ENCODE measurements around the gene FAM181A. TPM values are rescaled to one million over a fixed set of nuclear protein-coding genes. Genes with fewer than 3 reads are reported as not detected.

Gene FAM181A
- total and polyA plus RNA-seq, 8 donors = not detected

DNA sequence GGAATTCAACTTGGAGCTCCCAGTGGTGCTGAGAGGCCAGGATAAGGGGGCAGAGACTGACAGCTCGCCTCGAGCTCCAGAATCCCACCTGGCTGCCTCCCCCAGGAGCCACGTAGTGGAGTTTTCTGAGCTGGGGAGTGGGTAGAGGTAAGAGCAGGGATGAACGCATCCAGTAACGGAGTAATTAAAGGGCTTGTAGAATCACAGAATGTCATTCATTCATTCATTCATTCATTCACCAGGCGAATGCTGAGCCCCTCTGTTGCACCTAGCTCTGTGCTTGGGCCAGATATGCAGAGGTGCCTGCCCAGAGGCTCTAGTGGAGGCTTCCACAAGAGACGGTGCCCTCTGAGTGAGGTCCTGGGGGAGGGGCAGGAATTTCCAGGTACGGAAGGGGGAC lies 8.1 kb downstream of the FAM181A start:
- 73 to 84% (median 79%) methylated on average over 8 of the region's 8 CpGs for WGBS, 5 donors
- no peak for DNase-seq
- intact Hi-C loops (cut with DNase I; ENCODE audit: low total_unique reads) = loop anchor here (5.0 kb wide), 1 partner anchor 67 kb away; no protein-coding TSS in a partner anchor
- no peak overlapping the region for H3K4me3 ChIP-seq
- TF ChIP-seq, protein P1, sequence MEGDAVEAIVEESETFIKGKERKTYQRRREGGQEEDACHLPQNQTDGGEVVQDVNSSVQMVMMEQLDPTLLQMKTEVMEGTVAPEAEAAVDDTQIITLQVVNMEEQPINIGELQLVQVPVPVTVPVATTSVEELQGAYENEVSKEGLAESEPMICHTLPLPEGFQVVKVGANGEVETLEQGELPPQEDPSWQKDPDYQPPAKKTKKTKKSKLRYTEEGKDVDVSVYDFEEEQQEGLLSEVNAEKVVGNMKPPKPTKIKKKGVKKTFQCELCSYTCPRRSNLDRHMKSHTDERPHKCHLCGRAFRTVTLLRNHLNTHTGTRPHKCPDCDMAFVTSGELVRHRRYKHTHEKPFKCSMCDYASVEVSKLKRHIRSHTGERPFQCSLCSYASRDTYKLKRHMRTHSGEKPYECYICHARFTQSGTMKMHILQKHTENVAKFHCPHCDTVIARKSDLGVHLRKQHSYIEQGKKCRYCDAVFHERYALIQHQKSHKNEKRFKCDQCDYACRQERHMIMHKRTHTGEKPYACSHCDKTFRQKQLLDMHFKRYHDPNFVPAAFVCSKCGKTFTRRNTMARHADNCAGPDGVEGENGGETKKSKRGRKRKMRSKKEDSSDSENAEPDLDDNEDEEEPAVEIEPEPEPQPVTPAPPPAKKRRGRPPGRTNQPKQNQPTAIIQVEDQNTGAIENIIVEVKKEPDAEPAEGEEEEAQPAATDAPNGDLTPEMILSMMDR (IDR thresholded peaks at IDR 0.05) = no peak
- TF ChIP-seq POLR2AphosphoS5 (IDR thresholded peaks at IDR 0.05) (no peak), EP300 (IDR thresholded peaks at IDR 0.05) (no peak), POLR2A (IDR thresholded peaks at IDR 0.05) (no peak)
- H3K27me3 ChIP-seq = peaks cover 0 to 38% (median 12%) of the 10 kb centered on the region in 3 donors
- no peak overlapping the region for H3K27ac ChIP-seq
- no peaks in the 10 kb centered on the region for H3K9me3 ChIP-seq
- peaks cover 7 to 28% (median 19%) of the 10 kb centered on the region in 4 donors for H3K4me1 ChIP-seq
- peaks cover 4 to 56% (median 30%) of the 10 kb centered on the region in 4 donors for H3K36me3 ChIP-seq

DNA sequence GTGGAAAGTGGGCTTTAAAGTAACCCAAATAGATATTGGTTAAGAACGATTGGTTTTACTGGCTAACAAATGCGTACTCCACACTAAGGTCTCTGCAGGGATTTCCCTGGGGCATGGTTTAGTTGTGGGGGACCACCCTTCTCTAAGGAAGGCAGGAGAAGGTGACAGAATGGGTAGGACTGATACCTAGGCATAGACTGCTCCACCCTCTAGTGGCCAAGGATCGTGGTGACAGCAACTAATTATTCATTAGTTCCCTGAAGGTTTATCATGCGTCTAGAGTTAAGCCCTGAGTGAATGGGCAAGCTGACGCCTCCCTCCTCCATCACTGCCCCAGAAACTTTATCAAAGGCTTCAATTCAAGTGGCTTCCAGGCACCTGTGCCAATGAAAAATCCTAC lies 9.1 kb downstream of the FAM181A start:
- H3K27me3 ChIP-seq = peaks cover 0 to 38% (median 12%) of the 10 kb centered on the region in 3 donors
- 31 to 38% (median 36%) methylated on average over 5 of the region's 5 CpGs for WGBS, 5 donors
- peak overlapping the region in 2 of 5 donors; percentile 21 to 26 for H3K27ac ChIP-seq
- TF ChIP-seq, protein P1 (IDR thresholded peaks at IDR 0.05) = peak in 5 of 7 experiments; percentile 17 to 52 (median 42)
- no peak for TF ChIP-seq EP300 (IDR thresholded peaks at IDR 0.05)
- peaks cover 7 to 34% (median 24%) of the 10 kb centered on the region in 4 donors for H3K4me1 ChIP-seq
- H3K4me3 ChIP-seq = no peak overlapping the region
- intact Hi-C loops (cut with DNase I; ENCODE audit: low total_unique reads) = loop anchor here (5.0 kb wide), 1 partner anchor 66 kb away; no protein-coding TSS in a partner anchor
- H3K36me3 ChIP-seq = peaks cover 4 to 56% (median 30%) of the 10 kb centered on the region in 4 donors
- H3K9me3 ChIP-seq = no peaks in the 10 kb centered on the region
- DNase-seq = peak in 1 of 2 donors; percentile 61

DNA sequence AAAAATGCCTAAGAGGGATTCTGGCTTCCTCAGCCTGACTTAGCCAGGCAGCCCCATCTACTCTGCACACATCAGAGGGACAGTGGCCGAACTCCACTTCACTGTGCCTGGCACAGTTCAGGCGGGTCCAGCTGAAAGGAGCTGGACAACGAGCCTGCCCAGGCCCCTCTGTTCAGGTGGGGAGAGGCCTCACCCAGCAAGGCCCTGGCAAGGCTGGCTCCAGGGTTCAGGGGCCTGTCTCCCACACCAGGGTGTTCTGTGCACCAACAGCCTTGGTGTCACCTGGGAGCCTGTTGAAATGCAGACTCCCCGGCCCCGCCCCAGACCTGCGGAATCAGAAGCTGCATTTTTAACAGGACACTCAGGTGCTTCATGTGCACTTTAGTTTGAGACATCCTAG lies 9.8 kb downstream of the FAM181A start:
- Histone ChIP-seq H3K9me3 (no peaks in the 10 kb centered on the region), H3K27me3 (peaks cover 0 to 38% (median 12%) of the 10 kb centered on the region in 3 donors), H3K36me3 (peaks cover 4 to 57% (median 30%) of the 10 kb centered on the region in 4 donors), H3K4me3 (no peak overlapping the region), H3K27ac (peak overlapping the region in 1 of 5 donors; percentile 21), H3K4me1 (peaks cover 7 to 41% (median 27%) of the 10 kb centered on the region in 4 donors)
- DNase-seq = no peak
- TF ChIP-seq, protein P1 (IDR thresholded peaks at IDR 0.05) = no peak
- TF ChIP-seq POLR2A (IDR thresholded peaks at IDR 0.05) (no peak), POLR2AphosphoS5 (IDR thresholded peaks at IDR 0.05) (no peak), EP300 (IDR thresholded peaks at IDR 0.05) (no peak)
- intact Hi-C loops (cut with DNase I; ENCODE audit: low total_unique reads) = loop anchor here (5.0 kb wide), 1 partner anchor 65 kb away; no protein-coding TSS in a partner anchor
- WGBS, 5 donors = 89 to 97% (median 92%) methylated on average over 3 to 6 of the region's 6 CpGs

DNA sequence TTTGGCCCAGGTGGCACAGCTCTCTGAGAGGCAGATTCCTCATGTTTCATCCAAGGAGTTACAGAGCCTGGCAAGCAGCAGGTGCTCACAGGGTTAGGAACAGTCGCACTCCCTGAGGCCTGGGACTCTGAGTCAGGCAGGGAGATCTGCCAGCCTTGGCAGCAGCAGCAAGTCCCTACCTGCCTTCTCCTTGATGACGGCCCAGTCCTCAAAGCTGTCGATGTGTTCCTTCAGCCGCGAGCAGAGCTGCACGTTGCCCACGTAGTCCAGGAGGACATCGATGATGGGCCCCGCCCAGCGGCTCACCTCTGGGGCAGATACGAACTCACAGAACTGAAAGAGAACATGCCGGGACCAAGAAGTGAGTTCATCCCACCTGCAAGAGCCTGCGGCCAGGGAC lies 10.4 kb downstream of the FAM181A start:
- intact Hi-C loops (cut with DNase I; ENCODE audit: low total_unique reads) = loop anchor here (5.0 kb wide), 1 partner anchor 65 kb away; no protein-coding TSS in a partner anchor
- H3K4me3 ChIP-seq = no peak overlapping the region
- peaks cover 7 to 45% (median 27%) of the 10 kb centered on the region in 4 donors for H3K4me1 ChIP-seq
- H3K27me3 ChIP-seq = peaks cover 0 to 38% (median 12%) of the 10 kb centered on the region in 3 donors
- H3K36me3 ChIP-seq = peaks cover 4 to 63% (median 29%) of the 10 kb centered on the region in 4 donors
- DNase-seq = peak in 1 of 2 donors; percentile 38
- peak overlapping the region in 1 of 5 donors; percentile 21 for H3K27ac ChIP-seq
- no peaks in the 10 kb centered on the region for H3K9me3 ChIP-seq
- WGBS, 5 donors = 57 to 92% (median 67%) methylated on average over 1 to 13 of the region's 13 CpGs
- TF ChIP-seq POLR2A (IDR thresholded peaks at IDR 0.05) (no peak), EP300 (IDR thresholded peaks at IDR 0.05) (no peak), POLR2AphosphoS5 (IDR thresholded peaks at IDR 0.05) (no peak)
- TF ChIP-seq, protein P1 (IDR thresholded peaks at IDR 0.05) = no peak

All from stomach (tissue), 9 donors.